GM21381 (cell line): Measurements from ENCODE around the gene MDFI.

ENCODE experiments used
- ATAC-seq: cut with Tn5 transposase; IDR thresholded peaks from one replicate; pipeline ENCODE4 v1.9.1; 2021; ENCODE audit warnings: mild to moderate bottlenecking, moderate library complexity; ENCODE audit not compliant: unreplicated experiment

The MDFI gene

GRCh38 chr6:41648070-41648585 is 9.9 kb downstream of the MDFI start:
- ATAC-seq: no peak

- ATAC-seq: no peak
These were observed 10.7 kb downstream of the MDFI start for GRCh38 chr6:41648921-41649320.

DNA sequence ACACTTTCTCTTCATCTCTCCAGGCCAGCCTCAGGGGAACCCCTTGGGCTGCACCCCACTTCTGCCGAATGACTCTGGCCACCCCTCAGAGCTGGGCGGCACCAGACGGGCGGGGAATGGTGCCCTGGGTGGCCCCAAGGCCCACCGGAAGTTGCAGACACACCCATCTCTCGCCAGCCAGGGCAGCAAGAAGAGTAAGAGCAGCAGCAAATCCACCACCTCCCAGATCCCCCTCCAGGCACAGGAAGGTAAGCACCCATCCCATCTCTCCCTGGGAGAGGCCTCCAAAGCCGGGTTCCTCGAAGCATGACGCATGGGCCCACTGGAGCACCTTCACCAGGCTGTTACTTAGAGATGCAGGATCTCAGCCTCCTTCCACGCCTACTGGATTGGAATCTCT is 11.3 kb downstream of the MDFI start:
- no peak for ATAC-seq

DNA sequence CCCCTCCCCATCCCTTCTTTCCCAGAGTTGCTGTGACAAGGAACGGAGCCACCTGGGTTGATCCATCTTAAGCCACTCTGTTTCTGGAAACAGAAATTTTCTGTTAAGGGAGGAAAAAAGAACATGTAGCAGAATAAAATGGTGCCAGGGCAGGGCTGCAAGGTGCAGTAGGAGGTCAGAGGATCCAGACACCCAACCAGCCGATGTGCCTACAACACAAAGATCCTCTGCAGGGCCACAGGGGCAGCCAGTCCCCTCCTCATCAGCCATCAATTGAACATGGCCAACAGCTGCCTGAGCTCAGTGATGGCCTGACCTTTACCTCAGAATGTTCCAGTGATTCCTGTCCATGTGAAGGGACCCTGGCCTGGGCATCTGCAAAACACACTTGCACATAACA is 11.9 kb downstream of the MDFI start:
- ATAC-seq: no peak

DNA sequence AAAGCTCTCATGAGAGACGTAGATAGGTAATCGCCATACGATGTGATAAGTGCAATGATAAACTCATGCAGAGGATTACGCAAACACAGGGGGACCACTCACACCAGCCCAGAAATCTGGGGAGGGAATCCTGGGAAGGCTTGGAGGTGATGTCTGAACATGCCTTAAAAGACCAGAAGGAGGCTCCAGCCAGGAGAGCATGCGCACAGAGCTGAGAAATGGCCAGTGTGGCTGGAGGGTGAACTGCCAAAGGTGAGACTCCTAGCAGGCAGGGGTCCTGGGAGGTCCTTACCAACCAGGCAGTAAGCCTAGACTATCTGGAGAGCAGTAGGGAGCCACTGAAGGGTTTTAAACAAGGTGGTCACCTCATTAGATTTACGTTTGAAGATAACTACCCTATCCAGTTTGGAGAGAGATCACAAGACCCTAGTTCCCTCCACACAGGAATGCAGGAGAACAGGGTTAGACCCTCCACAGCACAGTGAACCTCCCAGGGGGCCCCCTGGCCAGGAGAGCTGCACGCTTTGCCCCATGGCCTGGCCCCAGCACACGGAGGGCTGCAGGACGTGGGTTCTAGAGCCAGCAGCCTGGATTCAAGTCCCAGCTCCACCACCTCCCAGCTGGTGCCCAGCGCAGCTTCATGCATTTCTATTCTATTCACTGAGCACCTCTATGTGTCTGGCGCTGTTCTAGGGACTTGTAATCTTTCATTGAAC is 13.1 kb downstream of the MDFI start:
- no peak for ATAC-seq

- ATAC-seq: no peak
These were observed 13.8 kb downstream of the MDFI start for GRCh38 chr6:41651962-41652657.

DNA sequence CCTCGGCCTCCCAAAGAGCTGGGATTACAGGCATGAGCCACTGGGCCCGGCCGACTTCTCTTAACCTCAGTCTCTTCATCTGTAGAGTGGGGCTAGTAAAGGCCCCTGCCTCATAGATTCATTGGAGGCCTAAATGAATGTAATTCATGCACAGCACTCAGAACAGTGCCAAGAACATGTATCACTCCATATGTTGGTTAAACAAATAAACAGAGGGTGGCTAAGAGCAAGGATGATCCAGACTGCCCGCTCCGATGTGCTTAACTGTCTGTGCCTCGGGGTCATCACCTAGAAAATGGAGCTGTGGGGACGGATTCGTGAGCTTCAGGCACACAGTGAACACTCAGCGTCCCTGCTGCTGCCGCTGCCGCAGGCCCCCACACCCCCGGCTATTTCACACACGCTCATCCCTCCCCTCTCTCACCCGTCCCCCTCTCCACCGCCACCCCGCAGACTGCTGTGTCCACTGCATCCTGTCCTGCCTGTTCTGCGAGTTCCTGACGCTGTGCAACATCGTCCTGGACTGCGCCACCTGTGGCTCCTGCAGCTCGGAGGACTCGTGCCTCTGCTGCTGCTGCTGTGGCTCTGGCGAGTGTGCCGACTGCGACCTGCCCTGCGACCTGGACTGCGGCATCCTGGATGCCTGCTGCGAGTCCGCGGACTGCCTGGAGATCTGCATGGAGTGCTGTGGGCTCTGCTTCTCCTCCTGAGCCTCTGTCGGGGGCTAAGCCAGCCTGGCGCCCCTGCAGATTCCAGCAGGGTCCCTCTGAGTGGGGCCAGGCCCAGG is 14.8 kb downstream of the MDFI start:
- ATAC-seq: no peak

DNA sequence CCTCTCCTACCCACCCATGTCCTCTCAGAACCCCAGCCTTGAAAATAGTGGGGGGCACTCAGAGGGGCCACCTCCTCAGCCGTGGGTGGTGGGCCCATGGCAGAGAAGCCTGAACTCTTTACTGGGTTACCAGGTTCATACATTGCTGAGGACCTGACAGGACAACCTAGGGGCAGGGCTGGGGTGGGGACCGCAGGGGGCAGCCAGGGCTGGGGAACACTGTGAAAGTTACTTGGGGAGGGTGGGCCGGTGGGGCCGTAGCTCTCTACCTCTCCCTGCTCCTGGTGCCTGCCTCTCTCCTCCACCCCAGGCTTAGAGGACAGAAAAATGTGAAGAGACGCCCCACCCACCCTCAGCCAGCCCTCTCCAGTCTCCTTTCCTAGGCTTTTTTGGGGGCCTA is 15.4 kb downstream of the MDFI start:
- ATAC-seq: no peak

GRCh38 chr6:41654151-41654697 is 16.0 kb downstream of the MDFI start:
- ATAC-seq: no peak

GRCh38 chr6:41654698-41655151 is 16.5 kb downstream of the MDFI start:
- no peak for ATAC-seq

- ATAC-seq: no peak
These were observed 16.9 kb downstream of the MDFI start for GRCh38 chr6:41655176-41655575.

DNA sequence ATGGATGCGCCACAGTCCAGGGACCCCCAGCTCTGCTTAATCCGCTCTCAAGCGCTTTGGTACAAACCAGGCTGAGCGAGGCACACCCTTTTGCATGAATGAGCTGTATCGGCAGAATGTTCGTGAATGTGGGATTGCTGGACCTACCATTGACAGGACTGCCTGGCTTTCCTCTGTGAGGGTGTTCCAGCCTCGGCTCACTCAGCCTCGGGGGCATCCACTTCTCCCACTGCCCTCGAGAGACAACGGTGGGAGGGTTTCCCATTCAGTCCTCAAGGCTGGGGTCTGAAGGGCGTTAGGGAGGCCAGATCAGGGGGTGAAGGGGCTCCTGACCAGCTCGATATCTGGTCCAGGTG is 17.4 kb downstream of the MDFI start:
- no peak for ATAC-seq

DNA sequence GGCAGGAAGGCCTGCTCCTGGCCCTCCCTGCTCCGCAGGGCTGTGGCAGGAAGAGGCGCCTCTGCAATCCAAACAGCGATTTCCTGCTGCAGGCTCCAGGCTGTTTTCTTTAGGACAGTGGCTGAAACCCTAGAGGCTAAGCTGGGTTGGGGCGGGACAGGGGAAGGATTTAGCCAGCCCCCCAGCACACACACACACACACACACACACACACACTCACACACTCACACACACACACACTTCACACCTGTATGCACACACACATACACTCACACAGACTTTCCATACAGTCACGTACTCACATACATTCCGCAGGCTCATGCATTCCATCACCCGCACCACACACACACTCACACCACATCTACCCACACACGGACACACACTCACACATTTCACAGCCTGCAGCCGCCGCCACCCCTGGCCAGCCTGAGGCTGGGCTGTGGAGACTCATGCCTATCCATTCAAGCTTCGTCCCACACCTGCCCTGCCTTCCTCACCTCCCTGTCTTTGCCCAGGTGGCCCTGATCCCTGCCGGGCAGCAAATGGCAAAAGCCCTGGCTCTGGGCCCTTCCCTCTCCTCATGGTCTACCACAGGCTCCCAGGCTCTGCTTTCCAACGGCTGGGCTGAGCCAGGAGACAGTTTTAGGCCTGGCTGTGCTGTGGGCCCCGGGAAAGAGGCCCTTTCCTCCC is 17.9 kb downstream of the MDFI start:
- no peak for ATAC-seq

DNA sequence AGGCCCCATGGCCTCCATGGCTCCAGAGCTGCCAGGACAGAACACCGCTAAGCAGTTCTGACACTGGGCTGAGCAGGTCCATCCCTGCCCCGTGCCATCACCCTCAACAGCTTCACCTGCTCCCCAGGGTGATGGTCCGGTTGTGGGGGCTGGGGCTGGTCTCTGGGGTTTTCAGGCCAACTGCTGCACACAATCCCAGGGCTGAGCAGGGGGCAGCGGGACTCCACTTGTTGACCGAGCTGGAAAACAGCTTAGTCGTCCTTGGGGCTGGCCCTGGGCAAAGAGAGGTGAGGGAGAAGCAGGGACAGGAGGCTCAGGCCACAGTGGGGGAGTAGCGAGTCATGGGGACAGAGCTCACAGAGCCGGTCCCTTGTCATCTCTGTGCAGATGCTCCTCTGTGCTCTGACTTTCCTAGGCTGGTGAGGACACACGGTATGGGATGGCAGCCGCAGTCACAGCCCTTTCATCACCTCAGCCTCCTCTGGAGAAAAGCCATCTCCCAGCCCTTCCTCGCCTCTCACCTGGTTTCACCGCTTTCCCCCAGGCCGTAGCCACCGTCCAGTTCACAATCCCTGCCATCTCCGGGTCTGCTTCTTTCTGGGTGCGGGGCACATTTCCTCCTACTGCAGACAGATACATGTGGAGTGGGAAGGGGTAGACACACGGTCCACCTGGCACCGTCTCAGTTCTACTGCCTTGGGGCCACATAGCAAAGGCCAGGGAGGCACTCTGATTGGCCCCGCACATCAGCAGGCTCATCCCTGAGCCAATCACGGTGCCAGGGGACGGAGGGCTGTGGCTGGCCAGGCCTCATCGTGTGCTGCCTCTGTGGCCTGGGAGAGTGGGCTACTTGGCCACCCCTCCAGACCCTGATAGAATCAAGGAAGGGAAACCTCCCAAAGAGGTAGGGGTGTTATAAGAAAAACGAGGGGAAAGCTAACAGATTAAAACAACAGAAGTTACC is 19.1 kb downstream of the MDFI start:
- no peak for ATAC-seq

- no peak for ATAC-seq
These were observed 20.4 kb downstream of the MDFI start for GRCh38 chr6:41658636-41659035.

DNA sequence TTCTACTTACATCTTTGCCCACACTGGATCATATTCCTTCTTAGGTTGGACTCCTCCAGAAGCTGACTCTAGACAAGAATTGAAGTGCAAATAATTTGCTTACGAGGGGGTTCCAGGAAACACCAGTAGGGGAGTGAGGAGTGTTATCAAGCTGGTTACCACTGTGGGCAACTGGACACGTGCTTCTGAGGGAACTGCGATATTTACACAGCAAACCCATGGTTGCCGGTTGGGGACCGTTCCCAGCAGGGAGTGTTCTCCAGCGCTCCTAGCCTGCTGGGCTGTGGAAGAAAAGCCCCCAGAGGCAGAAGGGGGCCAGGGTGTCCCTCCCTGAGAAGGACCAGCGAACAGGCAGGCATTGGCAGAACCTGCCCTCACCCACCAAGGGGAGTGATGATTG is 21.7 kb downstream of the MDFI start:
- ATAC-seq: no peak

GRCh38 chr6:41663568-41663967 is 25.3 kb downstream of the MDFI start:
- no peak for ATAC-seq

DNA sequence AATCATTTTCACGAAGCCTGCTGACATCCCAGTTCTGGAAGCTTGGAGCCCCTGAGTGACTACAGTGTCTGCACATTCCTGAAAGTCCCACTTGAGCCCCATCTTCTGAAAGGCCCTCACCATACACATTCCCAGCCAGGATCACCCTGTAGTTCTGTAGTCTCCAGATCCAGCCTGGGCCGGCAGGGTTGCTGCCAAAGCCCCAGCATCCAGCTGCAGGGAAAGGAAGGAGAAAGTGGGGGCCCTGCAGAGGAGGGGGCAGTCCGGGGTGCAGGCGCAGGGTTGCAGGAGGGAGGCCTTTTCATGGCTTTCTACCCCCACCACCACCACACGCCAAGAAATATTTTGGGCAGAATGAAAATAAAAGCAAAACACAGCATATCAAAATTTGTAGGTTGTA is 26.0 kb downstream of the MDFI start:
- no peak for ATAC-seq

- ATAC-seq: no peak
These were observed 28.9 kb downstream of the MDFI start for GRCh38 chr6:41667195-41667594.

DNA sequence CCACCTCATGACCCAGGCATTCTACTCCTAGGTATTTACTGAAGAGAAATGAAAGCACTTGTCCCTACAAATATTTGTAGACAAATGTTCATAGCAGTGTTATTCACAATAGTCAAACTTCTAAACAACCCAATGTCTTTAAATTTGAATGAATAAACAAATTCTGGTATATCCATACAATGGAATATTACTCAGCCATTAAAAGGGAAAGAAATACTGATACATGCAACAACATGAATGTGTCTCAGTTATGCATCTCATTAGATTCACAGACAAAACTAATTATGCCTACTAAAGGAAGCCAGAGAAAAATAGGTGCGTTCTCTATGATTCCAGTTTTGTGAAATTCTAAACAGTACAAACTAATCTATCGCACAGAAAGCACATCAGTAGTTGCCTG is 30.7 kb downstream of the MDFI start:
- no peak for ATAC-seq
